ENCODE data around the gene NHP2. TPM values are rescaled to one million over a fixed set of nuclear protein-coding genes. Genes with fewer than 3 reads are reported as not detected.

NHP2 gene
- total and polyA plus RNA-seq, 11 donors: 60.9 to 320 (median 79.5) TPM

DNA sequence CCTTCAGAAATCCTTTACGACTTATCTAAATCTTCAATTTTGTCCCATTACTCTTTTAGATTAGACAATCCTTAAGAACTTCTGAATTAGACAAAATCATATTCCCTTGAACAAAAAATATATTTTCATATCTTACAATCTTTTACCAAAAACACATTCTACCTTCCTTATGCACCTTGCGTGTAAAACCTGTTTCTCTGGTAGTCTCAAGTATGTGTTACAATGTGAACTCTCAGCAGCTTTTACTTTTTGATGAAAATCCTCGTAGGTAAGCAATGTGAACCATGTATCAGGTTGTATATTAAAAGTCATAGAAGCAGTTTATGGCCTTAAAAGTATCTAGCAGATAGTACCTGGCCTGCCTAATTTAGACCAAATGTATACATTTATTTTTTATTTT lies 20.8 kb upstream of the NHP2 start:
- intact Hi-C loops (cut with DNase I): no loop called here
- 86 to 93% (median 92%) methylated on average over 3 of the region's 3 CpGs for WGBS, 4 donors
- DNase-seq: no peak
- Histone ChIP-seq H3K27ac (no peak overlapping the region), H3K9me3 (peaks cover 0 to 5% (median 0%) of the 10 kb centered on the region in 12 donors), H3K36me3 (no peaks in the 10 kb centered on the region), H3K4me3 (no peak overlapping the region), H3K4me1 (no peaks in the 10 kb centered on the region), H3K27me3 (peaks cover 0 to 1% (median 0%) of the 10 kb centered on the region in 9 donors)
- no peak for TF ChIP-seq POLR2A (IDR thresholded peaks at IDR 0.05)
- no peak for TF ChIP-seq CTCF (IDR thresholded peaks at IDR 0.05)
- ATAC-seq: no peak

GRCh38 chr5:178170455-178170854 lies 16.8 kb upstream of the NHP2 start:
- H3K36me3 ChIP-seq: no peaks in the 10 kb centered on the region
- ATAC-seq (no peak), DNase-seq (no peak)
- peaks cover 0 to 2% (median 0%) of the 10 kb centered on the region in 12 donors for H3K4me1 ChIP-seq
- H3K9me3 ChIP-seq: no peaks in the 10 kb centered on the region
- no peak overlapping the region for H3K27ac ChIP-seq
- WGBS, 4 donors: 75 to 89% (median 83%) methylated on average over 2 of the region's 2 CpGs
- intact Hi-C loops (cut with DNase I): no loop called here
- TF ChIP-seq CTCF (IDR thresholded peaks at IDR 0.05) (no peak), POLR2A (IDR thresholded peaks at IDR 0.05) (no peak)
- H3K4me3 ChIP-seq: no peak overlapping the region
- H3K27me3 ChIP-seq: peaks cover under 1 to 10% (median 5%) of the 10 kb centered on the region in 9 donors

DNA sequence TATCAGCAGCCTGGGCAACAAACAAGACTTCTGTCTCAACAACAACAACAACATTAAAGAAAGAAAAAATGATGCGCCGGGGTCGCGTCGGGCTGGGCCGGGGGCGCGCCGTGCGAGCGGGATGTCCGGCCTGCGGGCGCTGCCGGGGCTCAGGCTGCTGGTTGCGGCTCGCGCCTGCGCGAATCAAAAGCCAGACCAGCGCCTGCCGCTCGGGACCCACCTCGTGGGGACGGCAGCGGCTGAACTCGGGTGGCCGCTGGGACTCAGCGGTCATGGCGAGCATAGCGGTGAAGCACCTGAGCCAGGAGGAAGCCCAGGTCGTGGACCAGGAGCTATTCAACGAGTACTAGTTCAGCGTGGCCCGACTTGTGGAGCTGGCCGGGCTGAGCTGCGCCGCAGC lies 11.9 kb upstream of the NHP2 start:
- WGBS, 4 donors: 23 to 35% (median 28%) methylated on average over 19 to 38 of the region's 38 CpGs
- Histone ChIP-seq H3K27me3 (peaks cover 6 to 35% (median 16%) of the 10 kb centered on the region in 9 donors), H3K4me3 (peak overlapping the region in 1 of 12 donors; percentile 10), H3K27ac (no peak overlapping the region), H3K36me3 (no peaks in the 10 kb centered on the region), H3K4me1 (peaks cover 0 to 11% (median 5%) of the 10 kb centered on the region in 12 donors), H3K9me3 (no peaks in the 10 kb centered on the region)
- ATAC-seq (no peak), DNase-seq (no peak)
- intact Hi-C loops (cut with DNase I): loop anchor here in 4 of 10 donors (2.0 kb wide), 2 partner anchors 89 to 91 kb away; no protein-coding TSS in a partner anchor
- TF ChIP-seq CTCF (IDR thresholded peaks at IDR 0.05): no peak
- no peak for TF ChIP-seq POLR2A (IDR thresholded peaks at IDR 0.05)

- TF ChIP-seq CTCF (IDR thresholded peaks at IDR 0.05) (peak; percentile 96 to 100 (median 99)), POLR2A (IDR thresholded peaks at IDR 0.05) (no peak)
- H3K9me3 ChIP-seq: no peaks in the 10 kb centered on the region
- ATAC-seq: peak; percentile 84 to 96 (median 96)
Observed at GRCh38 chr5:178163772-178164735, 10.4 kb upstream of the NHP2 start.

More at GRCh38 chr5:178163772-178164735, 10.4 kb upstream of the NHP2 start:
- intact Hi-C loops (cut with DNase I): loop anchor here (1.0 to 2.0 kb wide), 4 partner anchors 87 to 89 kb away; no protein-coding TSS in a partner anchor
- Histone ChIP-seq H3K36me3 (no peaks in the 10 kb centered on the region), H3K27ac (no peak overlapping the region), H3K4me3 (peak overlapping the region in 7 of 12 donors; percentile 6 to 35 (median 33)), H3K4me1 (peaks cover 0 to 11% (median 5%) of the 10 kb centered on the region in 12 donors), H3K27me3 (peaks cover 6 to 35% (median 16%) of the 10 kb centered on the region in 9 donors)
- 9 to 13% (median 11%) methylated on average over 23 to 33 of the region's 33 CpGs for WGBS, 4 donors
- DNase-seq: peak; percentile 80 to 92 (median 82)

Measured in heart left ventricle (tissue), 16 donors.